NAMALWA (cell line): Measurements from ENCODE around the gene ZNF337.

Experiments
- DNase-seq: peaks from one replicate; pipeline ENCODE4 v3.0.0-alpha.2; 2015; ENCODE audit warnings: low spot score

Gene ZNF337

GRCh38 chr20:25629816-25630499 lies 66.7 kb downstream of the ZNF337 start:
- DNase-seq = no peak

DNA sequence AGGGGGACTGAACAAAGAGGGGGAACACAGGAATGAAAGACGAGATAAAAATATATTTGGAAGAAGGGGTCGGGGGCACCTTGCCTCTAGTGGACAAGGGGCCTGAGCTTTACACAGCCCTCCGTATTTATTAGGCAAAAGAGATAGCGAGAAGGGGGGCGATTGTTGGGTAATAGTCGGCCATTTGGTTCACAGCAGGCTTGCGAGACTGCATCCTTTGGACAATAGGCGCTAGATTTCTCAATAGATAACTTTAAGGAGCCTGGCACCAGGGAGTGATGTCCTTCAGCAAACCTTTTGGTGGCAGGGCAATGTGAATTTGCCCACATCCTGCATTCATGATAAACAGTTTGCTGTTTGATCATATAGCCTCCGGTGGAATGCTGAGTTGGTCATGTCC lies 69.9 kb downstream of the ZNF337 start:
- no peak for DNase-seq

DNA sequence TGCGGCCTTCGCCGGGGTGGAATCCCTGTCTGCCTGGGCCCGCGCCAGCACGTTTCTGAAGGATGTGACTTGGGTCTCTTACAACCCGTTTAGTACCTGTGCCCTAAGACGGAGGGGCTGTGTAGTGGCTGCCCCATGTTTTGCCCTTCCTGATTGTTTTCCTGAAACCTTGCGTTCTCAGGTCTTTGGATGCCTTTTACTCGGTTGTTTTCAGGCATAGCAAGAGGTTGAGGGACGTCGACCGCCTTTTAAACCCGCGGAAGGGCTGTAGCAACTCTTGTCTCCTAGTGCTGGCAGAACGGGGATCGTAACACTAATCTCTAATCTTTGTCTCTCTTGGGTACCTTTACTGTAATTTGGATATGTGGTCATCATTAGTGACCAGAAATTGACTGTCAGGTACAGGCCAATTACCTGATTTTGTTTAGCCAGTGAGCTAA lies 72.1 kb downstream of the ZNF337 start:
- DNase-seq = no peak
